Central memory CD8-positive, alpha-beta T cell (primary cell): ENCODE results near the gene CARNS1.

ENCODE experiments used
- ATAC-seq: fragments of 150-1000 bp; cut with Tn5 transposase; replicated peaks from 2 replicates; pipeline ENCODE4 v1.10.0; 2022; ENCODE audit warnings: mild to moderate bottlenecking, moderate FRiP score, moderate number of reproducible peaks; ENCODE audit not compliant: poor library complexity, severe bottlenecking; ENCODE audit errors: extremely low read depth
- DNase-seq, 2 donors: peaks; one replicate each; pipeline ENCODE4 v3.0.0; 2021; ENCODE audit warnings: low spot score in 2 of 2
- H3K27ac Mint-ChIP-seq: one replicate; pipeline ENCODE4 v1.8.0; 2022; ENCODE audit warnings: low read depth, mild to moderate bottlenecking, moderate library complexity, mixed read lengths
- H3K27me3 Mint-ChIP-seq: one replicate; pipeline ENCODE4 v1.8.0; 2022; ENCODE audit warnings: mixed read lengths
- H3K36me3 Mint-ChIP-seq: one replicate; pipeline ENCODE4 v1.8.0; 2022; ENCODE audit warnings: mild to moderate bottlenecking, moderate library complexity, mixed read lengths; ENCODE audit not compliant: insufficient read depth
- H3K4me1 Mint-ChIP-seq: one replicate; pipeline ENCODE4 v1.8.0; 2022; ENCODE audit warnings: mixed read lengths
- H3K4me3 Mint-ChIP-seq: one replicate; pipeline ENCODE4 v1.8.0; 2022; ENCODE audit warnings: mild to moderate bottlenecking, moderate library complexity, mixed read lengths
- H3K9me3 Mint-ChIP-seq: one replicate; pipeline ENCODE4 v1.8.0; 2022; ENCODE audit warnings: mixed read lengths

Gene CARNS1, protein sequence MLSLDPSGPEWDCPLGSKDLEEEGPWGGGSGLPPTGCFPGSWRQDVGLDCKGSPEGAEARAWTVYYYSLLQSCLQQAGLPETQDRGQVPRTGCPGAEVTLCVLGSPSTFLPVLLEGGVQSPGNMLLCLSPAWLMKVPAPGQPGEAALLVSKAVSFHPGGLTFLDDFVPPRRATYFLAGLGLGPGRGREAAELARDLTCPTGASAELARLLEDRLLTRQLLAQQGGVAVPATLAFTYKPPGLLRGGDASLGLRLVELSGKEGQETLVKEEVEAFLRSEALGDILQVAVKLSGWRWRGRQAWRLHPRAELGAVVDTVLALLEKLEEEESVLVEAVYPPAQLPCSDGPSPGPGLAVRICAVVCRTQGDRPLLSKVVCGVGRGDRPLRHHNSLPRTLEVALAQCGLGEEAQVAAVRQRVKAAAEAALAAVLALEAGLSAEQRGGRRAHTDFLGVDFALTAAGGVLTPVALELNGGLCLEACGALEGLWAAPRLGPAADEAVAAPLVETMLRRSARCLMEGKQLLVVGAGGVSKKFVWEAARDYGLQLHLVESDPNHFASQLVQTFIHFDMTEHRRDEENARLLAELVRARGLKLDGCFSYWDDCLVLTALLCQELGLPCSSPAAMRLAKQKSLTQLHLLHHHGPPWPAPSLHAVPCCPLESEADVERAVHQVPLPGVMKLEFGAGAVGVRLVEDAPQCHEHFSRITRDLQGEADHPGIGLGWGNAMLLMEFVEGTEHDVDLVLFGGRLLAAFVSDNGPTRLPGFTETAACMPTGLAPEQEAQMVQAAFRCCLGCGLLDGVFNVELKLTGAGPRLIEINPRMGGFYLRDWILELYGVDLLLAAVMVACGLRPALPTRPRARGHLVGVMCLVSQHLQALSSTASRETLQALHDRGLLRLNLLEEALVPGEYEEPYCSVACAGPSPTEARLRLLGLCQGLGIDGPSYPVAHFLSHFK

DNA sequence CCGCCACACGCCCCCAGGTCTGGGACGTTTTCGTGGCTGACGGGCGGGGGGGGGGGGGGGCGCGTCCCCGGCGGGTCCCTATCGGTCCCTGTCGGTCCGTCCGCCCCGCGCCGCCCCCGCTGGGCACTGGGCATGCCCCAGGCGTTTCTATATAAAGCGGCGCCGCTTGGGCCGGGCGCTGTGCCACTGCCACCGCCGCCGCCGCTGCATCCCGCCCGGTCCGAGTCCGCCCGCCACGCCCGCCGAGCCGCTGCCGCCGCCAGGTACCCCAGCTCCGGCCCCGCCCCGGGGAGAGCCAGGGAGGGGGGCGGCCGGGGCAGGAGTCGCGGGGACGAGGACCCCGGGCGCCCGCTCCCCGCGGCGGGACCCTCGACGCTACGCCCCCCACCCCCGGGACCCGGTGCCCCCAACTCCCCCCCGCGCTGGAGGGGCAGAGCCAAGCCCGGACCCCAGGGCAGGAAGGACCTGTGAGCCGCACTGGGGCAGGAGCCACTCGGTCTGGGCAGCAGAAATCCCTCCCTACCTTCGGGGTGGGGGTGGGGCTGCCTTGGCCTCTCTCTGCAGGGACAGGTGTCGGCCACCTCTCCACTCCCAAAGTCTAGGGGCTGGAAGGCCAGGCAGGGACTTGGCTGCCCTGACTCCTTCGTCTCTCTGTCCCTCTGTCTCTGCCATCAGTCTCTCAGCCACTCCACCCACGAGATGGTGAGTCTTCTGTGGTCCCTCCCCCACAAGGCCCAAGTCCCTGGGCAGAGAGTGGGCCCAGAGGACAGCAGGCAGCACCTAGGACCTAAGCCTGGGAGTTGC, at the start of gene CARNS1:
TSS of gene CARNS1 (plus strand) at position 178 of the 804 bp plus-strand sequence. CDS start at position 700, 522 bp downstream.
- H3K36me3 Mint-ChIP-seq, result peaks cover 3% of the 10 kb centered on the region
- peak within 1 kb of the TSS; percentile 85 for H3K27ac Mint-ChIP-seq
- no peaks in the 10 kb centered on the region for H3K27me3 Mint-ChIP-seq
- H3K4me1 Mint-ChIP-seq, result peaks cover 71% of the 10 kb centered on the region
- no peak for ATAC-seq
- no peak for DNase-seq
- H3K9me3 Mint-ChIP-seq, result no peaks in the 10 kb centered on the region
- H3K4me3 Mint-ChIP-seq, result peak within 1 kb of the TSS; percentile 80

DNA sequence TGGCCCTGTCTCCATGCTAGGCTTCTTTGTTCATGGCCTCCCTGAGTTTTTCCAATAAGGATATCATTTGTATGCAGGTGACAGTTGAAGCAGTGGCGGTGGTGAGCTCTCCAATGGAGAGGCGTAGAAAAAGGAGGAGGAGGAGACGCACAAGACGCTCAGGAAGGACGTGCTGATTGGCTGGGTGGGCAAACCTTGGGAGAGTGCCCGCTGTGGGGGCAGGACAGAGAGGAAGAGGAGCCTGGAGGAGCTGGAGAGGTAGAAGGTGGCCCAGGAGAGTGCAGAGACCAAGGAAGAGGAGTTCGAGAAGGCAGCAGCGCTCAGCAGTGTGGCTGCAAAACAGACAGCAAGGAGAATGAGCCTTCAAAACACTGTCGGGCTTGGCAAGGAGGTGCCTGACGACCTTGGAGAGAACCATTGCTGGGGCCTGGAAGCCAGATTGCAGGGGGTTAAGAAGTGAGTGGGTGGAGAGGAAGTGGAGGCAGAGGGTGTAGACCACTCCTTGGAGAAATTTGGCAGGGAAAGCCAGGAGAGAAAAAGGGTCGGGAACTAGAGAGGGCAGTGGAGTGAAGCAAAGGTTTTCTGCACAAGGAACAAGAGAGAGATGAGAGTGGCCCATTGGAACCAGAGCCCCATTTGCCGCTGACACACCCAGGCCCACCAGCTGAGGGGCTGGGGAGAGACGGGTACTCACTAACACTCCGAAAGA, 49.6 kb upstream of the CARNS1 start:
- peaks cover 15% of the 10 kb centered on the region for H3K36me3 Mint-ChIP-seq
- peaks cover 87% of the 10 kb centered on the region for H3K4me1 Mint-ChIP-seq
- no peak for ATAC-seq
- peak overlapping the region; percentile 26 for H3K4me3 Mint-ChIP-seq
- no peaks in the 10 kb centered on the region for H3K27me3 Mint-ChIP-seq
- no peaks in the 10 kb centered on the region for H3K9me3 Mint-ChIP-seq
- no peak for DNase-seq
- peak overlapping the region; percentile 92 for H3K27ac Mint-ChIP-seq

DNA sequence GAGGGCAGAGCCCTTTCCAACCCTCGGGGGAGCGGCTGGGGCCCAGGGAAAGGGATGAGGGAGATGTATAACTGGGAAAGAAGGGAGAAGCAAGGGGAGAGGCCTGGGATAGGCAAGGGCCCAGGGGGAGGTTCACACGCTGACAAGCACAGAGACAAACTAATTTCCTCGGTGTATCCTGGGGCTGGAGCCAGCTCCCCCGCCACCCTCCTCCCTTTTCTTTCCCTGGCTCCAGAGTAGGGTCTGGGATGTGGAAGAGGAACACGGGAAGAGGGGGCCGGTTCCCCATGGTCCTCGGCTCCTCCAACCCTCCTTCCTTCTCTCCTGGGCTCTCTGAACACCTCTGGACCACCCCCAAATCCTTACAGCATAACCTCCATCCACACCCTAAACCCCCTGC, 48.9 kb upstream of the CARNS1 start:
- H3K27ac Mint-ChIP-seq, result peak overlapping the region; percentile 92
- no peaks in the 10 kb centered on the region for H3K9me3 Mint-ChIP-seq
- H3K27me3 Mint-ChIP-seq, result no peaks in the 10 kb centered on the region
- no peak for DNase-seq
- H3K4me3 Mint-ChIP-seq, result no peak overlapping the region
- ATAC-seq, result no peak
- peaks cover 15% of the 10 kb centered on the region for H3K36me3 Mint-ChIP-seq
- peaks cover 90% of the 10 kb centered on the region for H3K4me1 Mint-ChIP-seq

DNA sequence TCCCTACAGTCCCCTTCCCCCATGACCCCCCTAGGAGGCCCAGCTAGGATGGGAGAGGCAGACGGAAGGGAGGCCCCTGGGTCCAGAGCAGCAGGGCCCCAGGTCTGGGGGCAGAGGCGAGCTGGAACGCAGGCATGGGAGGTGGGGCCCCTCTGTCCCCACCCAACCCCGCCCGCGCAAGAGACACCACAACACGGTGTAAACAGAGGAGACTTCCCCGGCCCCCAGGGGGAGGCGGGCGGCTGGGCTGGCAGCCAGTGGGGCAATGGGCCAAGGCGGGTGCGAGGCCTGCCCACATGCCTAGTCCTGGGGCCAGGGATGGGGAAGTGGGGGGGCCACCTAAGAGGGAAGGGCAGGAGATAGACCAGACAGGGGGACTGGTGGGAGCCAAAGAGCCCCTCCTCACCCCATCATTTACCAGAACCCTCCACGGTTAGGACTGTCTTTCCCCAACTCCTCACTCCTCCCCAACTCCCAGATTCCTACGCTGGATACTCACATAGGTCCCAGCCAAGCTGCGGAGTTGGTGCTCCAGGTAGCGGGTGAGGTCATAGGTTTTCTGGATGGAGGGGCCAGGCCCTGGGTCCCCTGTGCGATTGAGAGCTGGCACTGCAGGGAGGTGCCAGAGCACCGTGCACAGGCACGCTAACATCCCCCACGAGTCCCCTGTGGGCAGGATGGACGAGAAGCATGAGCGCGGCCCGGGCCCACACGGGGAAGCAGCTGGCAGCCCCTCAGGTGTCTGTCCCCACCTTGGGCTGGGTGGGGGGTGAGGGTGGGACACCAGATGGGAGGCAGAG, 48.3 kb upstream of the CARNS1 start:
- no peak for ATAC-seq
- H3K4me1 Mint-ChIP-seq, result peaks cover 89% of the 10 kb centered on the region
- H3K9me3 Mint-ChIP-seq, result no peaks in the 10 kb centered on the region
- H3K36me3 Mint-ChIP-seq, result peaks cover 18% of the 10 kb centered on the region
- H3K4me3 Mint-ChIP-seq, result peak overlapping the region; percentile 98
- peak overlapping the region; percentile 49 for H3K27ac Mint-ChIP-seq
- no peak for DNase-seq
- H3K27me3 Mint-ChIP-seq, result no peaks in the 10 kb centered on the region

DNA sequence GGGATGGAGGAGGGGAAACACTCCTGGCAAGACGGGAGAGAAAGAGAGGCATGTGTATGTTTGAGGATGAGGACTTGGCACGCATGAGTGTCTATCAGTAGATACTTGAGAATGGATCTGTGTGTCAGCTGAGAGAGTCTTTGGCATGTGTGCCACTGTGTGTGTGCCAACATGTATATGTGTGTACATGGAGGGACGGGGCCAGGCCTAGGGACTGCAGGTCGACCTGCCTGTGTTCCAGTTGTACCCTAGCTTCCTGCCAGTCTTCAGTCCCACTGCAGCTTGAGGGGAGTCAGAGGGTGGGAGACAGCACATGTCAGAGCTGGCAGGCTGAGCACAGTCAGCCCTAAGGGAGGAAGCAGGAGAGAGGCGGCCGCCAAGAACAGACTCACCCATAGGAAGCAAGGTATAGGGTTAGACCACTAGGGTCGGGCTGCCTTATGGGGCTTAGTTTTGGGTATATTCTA, 47.7 kb upstream of the CARNS1 start:
- ATAC-seq (no peak), DNase-seq (no peak)
- Mint-ChIP-seq H3K9me3 (no peaks in the 10 kb centered on the region), H3K27ac (peak overlapping the region; percentile 49), H3K4me1 (peaks cover 83% of the 10 kb centered on the region), H3K4me3 (peak overlapping the region; percentile 98), H3K27me3 (no peaks in the 10 kb centered on the region), H3K36me3 (peaks cover 18% of the 10 kb centered on the region)

DNA sequence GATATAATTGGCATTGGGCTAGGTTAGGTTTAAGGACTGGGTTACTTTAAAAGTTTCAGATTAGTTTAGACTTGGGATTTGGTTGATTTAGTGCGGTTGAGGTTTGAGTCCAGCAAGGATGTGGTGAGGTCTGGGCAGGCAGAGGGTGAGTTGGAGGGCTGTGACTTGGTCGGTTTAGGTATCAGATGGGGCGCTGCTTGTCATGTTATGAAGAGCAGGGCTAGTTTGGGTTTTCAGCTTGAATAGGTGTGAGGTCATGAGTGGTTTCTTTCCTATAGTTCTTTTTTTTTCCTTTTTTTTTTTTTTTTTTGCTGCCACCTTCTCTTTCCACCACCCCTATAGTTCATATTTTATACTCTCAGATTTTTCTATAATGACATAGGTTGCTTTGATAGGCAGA, 46.9 kb upstream of the CARNS1 start:
- peak overlapping the region; percentile 98 for H3K4me3 Mint-ChIP-seq
- H3K36me3 Mint-ChIP-seq, result peaks cover 19% of the 10 kb centered on the region
- ATAC-seq (peak; percentile 21), DNase-seq (no peak)
- H3K4me1 Mint-ChIP-seq, result peaks cover 77% of the 10 kb centered on the region
- H3K27me3 Mint-ChIP-seq, result no peaks in the 10 kb centered on the region
- peak overlapping the region; percentile 49 for H3K27ac Mint-ChIP-seq
- no peaks in the 10 kb centered on the region for H3K9me3 Mint-ChIP-seq

DNA sequence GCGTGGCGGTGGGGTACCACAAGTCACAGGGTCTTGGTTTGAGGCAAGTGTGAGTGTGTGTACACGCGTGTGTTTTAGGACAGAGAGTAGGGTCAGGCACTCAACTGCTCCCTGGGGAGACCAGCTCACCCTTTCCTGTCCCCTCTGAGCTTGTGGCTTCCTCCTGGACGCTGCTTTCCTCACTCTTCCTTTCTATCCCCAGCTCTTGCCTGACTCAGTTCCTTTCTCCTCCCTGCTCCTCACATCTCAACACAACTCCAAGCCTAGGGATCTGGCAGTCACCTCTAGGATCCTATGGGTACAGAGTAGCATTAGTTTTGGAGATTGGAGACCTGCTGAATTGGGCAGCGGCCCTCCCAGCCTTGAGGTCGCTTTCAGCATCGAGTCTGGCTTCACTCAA, 46.2 kb upstream of the CARNS1 start:
- Mint-ChIP-seq H3K4me1 (peaks cover 76% of the 10 kb centered on the region), H3K27me3 (no peaks in the 10 kb centered on the region), H3K36me3 (peaks cover 21% of the 10 kb centered on the region), H3K27ac (peak overlapping the region; percentile 7), H3K9me3 (no peaks in the 10 kb centered on the region), H3K4me3 (peak overlapping the region; percentile 98)
- ATAC-seq, result no peak
- no peak for DNase-seq

DNA sequence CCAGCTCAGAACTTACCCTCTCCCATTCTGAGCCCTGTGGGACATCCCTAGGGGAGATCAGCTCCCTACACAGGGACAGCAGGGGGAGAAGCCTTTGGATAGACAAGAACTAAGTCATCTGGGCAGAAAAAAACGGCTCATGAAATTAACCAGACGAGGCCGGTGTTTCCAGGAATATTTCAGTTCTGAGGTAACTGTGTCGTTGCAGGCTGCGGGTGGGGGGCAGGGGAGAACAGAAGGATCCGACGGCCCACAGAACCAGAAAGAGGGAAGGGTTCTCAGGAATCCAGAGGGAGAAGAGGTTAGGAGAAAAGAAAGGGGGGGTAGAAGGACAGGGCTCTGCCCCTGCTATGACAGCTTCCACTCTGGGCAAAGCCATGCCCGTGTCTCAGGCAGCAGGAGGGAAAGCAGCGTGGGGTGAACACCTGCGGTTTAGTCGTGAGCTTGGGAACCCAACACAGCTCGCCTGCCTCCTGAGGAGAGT, 45.6 kb upstream of the CARNS1 start:
- Mint-ChIP-seq H3K4me3 (peak overlapping the region; percentile 98), H3K36me3 (peaks cover 17% of the 10 kb centered on the region), H3K27ac (peak overlapping the region; percentile 7), H3K4me1 (peaks cover 74% of the 10 kb centered on the region), H3K9me3 (no peaks in the 10 kb centered on the region), H3K27me3 (no peaks in the 10 kb centered on the region)
- DNase-seq (no peak), ATAC-seq (no peak)

DNA sequence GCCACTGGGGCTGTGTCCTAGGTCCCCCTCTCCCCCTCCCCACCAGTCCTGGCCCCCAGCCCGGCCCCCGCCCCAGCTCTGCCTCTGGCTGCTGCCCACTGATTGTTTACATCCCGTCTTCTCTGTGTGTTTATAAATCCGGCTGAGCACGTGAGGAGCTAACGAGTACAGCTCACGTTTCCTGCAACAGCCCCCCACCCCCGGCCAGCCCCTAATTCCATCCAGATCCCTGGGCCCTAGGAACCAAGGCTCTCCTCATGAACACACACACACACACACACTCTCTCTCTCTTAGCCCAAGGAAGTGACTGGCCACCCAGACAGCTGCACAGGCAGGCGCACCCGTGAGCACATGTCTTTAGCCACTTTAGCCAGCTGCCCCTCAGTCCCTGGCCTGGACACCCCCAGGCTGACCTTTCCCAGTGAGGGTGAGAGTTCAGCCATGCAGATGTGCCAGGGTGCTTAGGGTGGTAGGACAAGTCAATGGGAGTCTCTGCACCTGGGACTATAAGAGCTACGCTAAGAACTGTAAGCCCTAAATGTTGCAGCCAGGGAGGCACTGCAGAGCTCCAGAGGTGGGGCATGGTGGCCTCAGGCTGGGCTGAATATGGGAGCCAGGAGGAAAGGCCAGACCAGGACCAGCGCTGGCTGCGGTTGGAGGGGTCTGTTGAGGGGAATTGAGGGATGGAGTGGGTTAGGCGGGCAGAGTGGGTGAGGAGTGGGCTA, 45.0 kb upstream of the CARNS1 start:
- H3K27ac Mint-ChIP-seq, result peak overlapping the region; percentile 80
- no peak for DNase-seq
- no peaks in the 10 kb centered on the region for H3K27me3 Mint-ChIP-seq
- no peak for ATAC-seq
- H3K36me3 Mint-ChIP-seq, result peaks cover 16% of the 10 kb centered on the region
- H3K4me3 Mint-ChIP-seq, result peak overlapping the region; percentile 98
- H3K4me1 Mint-ChIP-seq, result peaks cover 69% of the 10 kb centered on the region
- no peaks in the 10 kb centered on the region for H3K9me3 Mint-ChIP-seq

DNA sequence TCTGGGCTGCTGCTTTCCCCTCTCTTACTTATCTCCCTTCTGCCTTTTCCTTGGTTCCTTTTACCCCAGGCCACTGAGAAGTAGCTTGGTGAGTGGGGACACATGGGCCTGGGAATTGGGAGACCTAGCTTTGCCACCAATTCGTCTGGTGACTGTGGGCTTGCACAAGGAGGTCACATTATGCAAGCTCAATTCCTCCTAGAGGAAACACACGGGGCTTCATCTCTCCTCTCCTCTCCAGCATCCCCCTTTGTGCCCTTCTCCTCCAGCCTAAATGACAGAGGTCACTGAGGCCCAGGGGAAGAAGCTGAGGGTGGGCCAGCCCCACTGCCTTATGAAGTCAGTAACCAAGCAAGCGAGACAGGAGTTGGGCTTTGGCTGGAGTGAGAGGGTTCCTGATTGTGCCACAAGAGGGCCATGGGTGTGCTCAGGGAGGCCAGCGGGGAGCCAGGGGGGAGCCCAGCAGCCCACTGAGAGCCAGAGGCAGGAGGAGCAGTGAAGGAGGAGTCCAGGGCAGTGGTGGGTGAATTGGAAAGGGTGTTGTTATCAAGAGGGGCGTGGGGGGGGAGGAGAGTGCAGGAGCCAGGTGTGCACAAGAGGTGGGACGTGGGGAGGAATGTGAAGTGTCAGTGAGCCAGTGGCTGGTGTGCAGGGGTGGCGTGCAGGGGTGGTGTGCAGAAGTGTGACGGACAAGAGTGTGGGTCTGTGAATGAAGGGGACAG, 44.1 kb upstream of the CARNS1 start:
- DNase-seq (no peak), ATAC-seq (no peak)
- Mint-ChIP-seq H3K9me3 (no peaks in the 10 kb centered on the region), H3K27me3 (no peaks in the 10 kb centered on the region), H3K36me3 (peaks cover 11% of the 10 kb centered on the region), H3K4me1 (peaks cover 61% of the 10 kb centered on the region), H3K27ac (peak overlapping the region; percentile 80), H3K4me3 (peak overlapping the region; percentile 98)
